Erythroblast (primary cell): ENCODE measurements around the gene CD81.

Experiments used
- GATA1 ChIP-seq: IDR thresholded peaks from 2 replicates; pipeline ENCODE4 v1.6.1; 2011; ENCODE audit warnings: low read depth, mild to moderate bottlenecking, control low read depth, low read length, moderate library complexity
- POLR2A ChIP-seq: IDR thresholded peaks from 2 replicates; pipeline ENCODE4 v1.6.1; 2011; ENCODE audit warnings: mild to moderate bottlenecking, low read length

DNA sequence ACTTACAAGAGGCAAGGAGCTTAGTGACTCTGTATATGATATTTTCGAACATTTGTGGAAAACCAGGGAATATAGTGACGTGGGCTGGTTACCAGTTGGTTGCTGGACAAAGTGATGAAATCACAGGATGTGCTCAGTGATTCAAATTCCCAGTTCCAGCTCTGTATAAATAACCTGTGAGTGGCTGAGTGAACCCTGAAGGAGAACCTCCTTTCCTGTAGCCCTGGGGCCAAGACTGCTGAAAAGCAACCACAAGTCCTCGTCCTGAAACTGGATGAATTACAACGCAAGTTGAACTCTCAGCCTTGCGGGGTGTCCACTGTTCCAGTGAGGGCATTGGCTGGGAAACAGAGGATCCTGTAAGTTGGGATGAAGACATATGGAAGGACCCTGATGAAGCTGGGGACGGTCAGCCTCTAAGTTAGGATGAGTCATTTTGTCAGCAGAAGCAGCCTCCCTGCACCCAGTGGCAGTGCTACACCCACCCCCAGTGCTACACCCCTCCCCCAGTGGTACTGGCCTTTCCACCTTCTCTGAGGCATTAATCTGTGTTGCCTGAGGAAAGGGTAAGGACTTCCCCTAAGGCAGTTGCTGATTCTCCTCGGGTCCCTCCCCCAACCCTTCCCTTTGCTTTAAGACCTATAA is 22.0 kb upstream of the CD81 start:
- no peak for TF ChIP-seq POLR2A
- TF ChIP-seq GATA1, result no peak
